GM12878 (cell line): ENCODE data around the gene CSRNP2. TPM values are rescaled to one million over a fixed set of nuclear protein-coding genes. Genes with fewer than 3 reads are reported as not detected.

Experiments used
- ATAC-seq: fragments of 200-7000 bp; cut with Tn5 transposase; 3 replicates; pipeline ENCODE4 v1.9.1; 2020; ENCODE audit warnings: mild to moderate bottlenecking, moderate library complexity
- BruUV-seq: library from RNA; stranded (reverse); fragments of 400-500 nt; replicated peaks from 2 replicates; lab custom pipeline; 2021; lab: Mats Ljungman, UMichigan
- CTCF ChIA-PET: fragments of 300-600 bp; sonication (Branson Sonifier 250); formaldehyde crosslinking; extraction: SDS; loops from one replicate; lab custom pipeline; 2021; ENCODE audit warnings: inconsistent platforms; lab: Yijun Ruan, JAX
- POLR2A ChIA-PET: fragments of 350-600 bp; formaldehyde crosslinking; extraction: SDS; loops from one replicate; lab custom pipeline; 2021; ENCODE audit warnings: inconsistent platforms; lab: Charles Lee
- RAD21 ChIA-PET: fragments of 300-600 bp; sonication (Branson Sonifier 250); formaldehyde crosslinking; loops from one replicate; lab custom pipeline; 2023; ENCODE audit warnings: antibody characterized with exemption; ENCODE audit not compliant: unreplicated experiment; lab: Charles Lee
- SMC1A ChIA-PET: fragments of 300-600 bp; sonication (Branson Sonifier 250); formaldehyde crosslinking; loops from one replicate; lab custom pipeline; 2023; ENCODE audit not compliant: unreplicated experiment, uncharacterized antibody; lab: Charles Lee
- DNase-seq: peaks from one replicate; pipeline ENCODE4 v3.0.0-alpha.2; 2011; ENCODE audit warnings: low read depth, low spot score
- FAIRE-seq: peaks from 3 replicates; lab custom pipeline; 2011; peaks lifted over from hg19 to GRCh38; lab: Jason Lieb, UNC
- H2AFZ ChIP-seq: 2 replicates; pipeline ENCODE4 v1.6.0; 2011; ENCODE audit warnings: low read depth, low read length, control low read depth; ENCODE audit not compliant: control insufficient read depth
- H3K27ac ChIP-seq: 2 replicates; pipeline ENCODE4 v1.5.1; 2011; ENCODE audit warnings: control low read depth; ENCODE audit not compliant: control insufficient read depth, insufficient read depth
- H3K27me3 ChIP-seq, 2 experiments: replicated peaks in 1 of 2; 2 replicates each; pipeline versions ENCODE4 v1.6.0 to v1.6.1; 2011; ENCODE audit warnings: low read length in 1 of 2; ENCODE audit not compliant: control insufficient read depth in 2 of 2, insufficient read depth in 2 of 2
- H3K36me3 ChIP-seq, 2 experiments: 2 replicates each; pipeline ENCODE4 v1.5.1; 2011; ENCODE audit warnings: low read length in 1 of 2; ENCODE audit not compliant: control insufficient read depth in 2 of 2, insufficient read depth in 2 of 2
- H3K4me1 ChIP-seq: 2 replicates; pipeline ENCODE4 v1.6.1; 2011; ENCODE audit warnings: mild to moderate bottlenecking, low read length, moderate library complexity, mixed read lengths; ENCODE audit not compliant: control insufficient read depth, insufficient read depth
- H3K4me2 ChIP-seq: 2 replicates; pipeline ENCODE4 v1.6.0; 2011; ENCODE audit warnings: control low read depth; ENCODE audit not compliant: control insufficient read depth, insufficient read depth
- H3K4me3 ChIP-seq: fragments of 200-600 bp; sonication (generic); 2 replicates; pipeline ENCODE4 v1.5.1; 2016
- H3K79me2 ChIP-seq: 2 replicates; pipeline ENCODE4 v1.6.0; 2011; ENCODE audit warnings: low read length; ENCODE audit not compliant: control insufficient read depth, insufficient read depth
- H3K9ac ChIP-seq: 2 replicates; pipeline ENCODE4 v1.8.0; 2011; ENCODE audit warnings: low read length, control low read depth, mixed read lengths; ENCODE audit not compliant: control insufficient read depth, insufficient read depth
- H3K9me3 ChIP-seq: replicated peaks from 3 replicates; pipeline ENCODE4 v1.5.1; 2011; ENCODE audit warnings: mild to moderate bottlenecking, low read length; ENCODE audit not compliant: control insufficient read depth, insufficient read depth
- H4K20me1 ChIP-seq: 2 replicates; pipeline ENCODE4 v1.6.0; 2011; ENCODE audit not compliant: control insufficient read depth, insufficient read depth
- BMI1 ChIP-seq: fragments of 450-650 bp; IDR thresholded peaks from 2 replicates; pipeline ENCODE4 v1.6.1; 2016; ENCODE audit warnings: mild to moderate bottlenecking, moderate library complexity, borderline replicate concordance
- FOXM1 ChIP-seq: IDR thresholded peaks from 2 replicates; pipeline ENCODE4 v1.6.1; 2012; ENCODE audit warnings: low read depth, mild to moderate bottlenecking, inconsistent platforms, low read length, moderate library complexity
- GABPA ChIP-seq: IDR thresholded peaks from 2 replicates; pipeline ENCODE4 v1.6.1; 2014; ENCODE audit warnings: antibody characterized with exemption, low read depth, mild to moderate bottlenecking, inconsistent platforms
- KLF5 ChIP-seq: fragments of 450-650 bp; IDR thresholded peaks from 2 replicates; pipeline ENCODE4 v1.6.1; 2014; ENCODE audit warnings: mild to moderate bottlenecking; ENCODE audit not compliant: partially characterized antibody
- MXI1 ChIP-seq: fragments of 150-350 bp; IDR thresholded peaks from 2 replicates; pipeline ENCODE4 v1.6.1; 2011; ENCODE audit warnings: low read depth, mild to moderate bottlenecking, inconsistent platforms, low read length, improper control_type of control experiment
- MYC ChIP-seq: IDR thresholded peaks from 2 replicates; pipeline ENCODE4 v1.6.1; 2011; ENCODE audit warnings: mild to moderate bottlenecking, low read length, moderate library complexity, inconsistent platforms; ENCODE audit not compliant: insufficient read depth, insufficient replicate concordance, insufficient read length, severe bottlenecking
- NR2F1 ChIP-seq: fragments of 450-650 bp; conservative IDR thresholded peaks from 2 replicates; pipeline ENCODE4 v1.6.1; 2017; ENCODE audit warnings: mild to moderate bottlenecking
- POLR2A ChIP-seq: IDR thresholded peaks from 2 replicates; pipeline ENCODE4 v1.6.1; 2011; ENCODE audit warnings: low read depth, mild to moderate bottlenecking, low read length
- SMAD5 ChIP-seq: IDR thresholded peaks from 2 replicates; pipeline ENCODE4 v1.6.1; 2016; ENCODE audit warnings: antibody characterized with exemption, low read depth
- SMARCA5 ChIP-seq: fragments of 450-650 bp; IDR thresholded peaks from 2 replicates; pipeline ENCODE4 v1.6.1; 2017; ENCODE audit warnings: mild to moderate bottlenecking
- SMC3 ChIP-seq: IDR thresholded peaks from 2 replicates; pipeline ENCODE4 v1.6.1; 2011; ENCODE audit warnings: low read length, improper control_type of control experiment, borderline replicate concordance
- SP1 ChIP-seq: IDR thresholded peaks from one replicate; pipeline ENCODE4 v1.6.1; 2011; ENCODE audit warnings: low read depth, low read length
- STAT3 ChIP-seq: IDR thresholded peaks from 2 replicates; pipeline ENCODE4 v1.6.1; 2011; ENCODE audit warnings: low read depth, low read length, improper control_type of control experiment
- USF2 ChIP-seq: IDR thresholded peaks from 2 replicates; pipeline ENCODE4 v1.6.1; 2011; ENCODE audit warnings: low read depth, low read length, improper control_type of control experiment, borderline replicate concordance
- ZBTB40 ChIP-seq: fragments of 450-650 bp; IDR thresholded peaks from 2 replicates; pipeline ENCODE4 v1.6.1; 2016; ENCODE audit warnings: mild to moderate bottlenecking, moderate library complexity, borderline replicate concordance
- ZSCAN29 ChIP-seq: fragments of 450-650 bp; IDR thresholded peaks from 2 replicates; pipeline ENCODE4 v1.6.1; 2017; ENCODE audit warnings: mild to moderate bottlenecking, moderate library complexity
- WGBS: methylation state at CpG from one replicate; pipeline ENCODE4 v1.1.6; 2016; ENCODE audit warnings: low lambda C conversion rate; ENCODE audit not compliant: insufficient replicate concordance, insufficient coverage; ENCODE audit errors: missing lambda C conversion rate; 5-methylcytosine and 5-hydroxymethylcytosine counted together
- in situ Hi-C: fragments of 300-500 bp; cut with MboI; formaldehyde crosslinking; loops from 9 replicates; pipeline ENCODE4 v1.14.3; 2018; ENCODE audit warnings: mixed read lengths
- intact Hi-C: fragments of 100-400 bp; cut with micrococcal nuclease; formaldehyde crosslinking; loops from one replicate; pipeline ENCODE4 v1.14.2; 2022; ENCODE audit not compliant: unreplicated experiment
- polyA plus RNA-seq, 11 experiments: library from polyadenylated mRNA; depleted of rRNA in 4 of 11; unstranded in 6 of 11; stranded (reverse) in 5 of 11; fragments of >200 nt; fragmentation: Nextera tagmentation in 4 of 11; fragmentation: Illumina TruSeq in 1 of 11; extraction: Ambion mirVana in 4 of 11; extraction: Trizol in 1 of 11; gene quantifications; 1 replicate in 1 of 11; 2 replicates in 10 of 11; pipeline versions ENCODE4 v1.2.1 to v1.2.3, GENCODE V29; 2011 to 2016; ENCODE audit warnings: inconsistent platforms in 2 of 11, missing spikeins in 2 of 11, low read depth in 1 of 11
- total RNA-seq, 4 experiments: library from RNA; depleted of rRNA in 3 of 4; stranded (reverse); fragments of >200 nt in 3 of 4; fragmentation: Illumina TruSeq in 1 of 4; extraction: Trizol in 1 of 4; gene quantifications; 2 replicates each; pipeline versions ENCODE4 v1.2.1 to v1.2.3, GENCODE V29; 2013 to 2021
- TF ChIP-seq, protein P1 (sequence below): fragments of 450-650 bp; IDR thresholded peaks from 2 replicates; pipeline ENCODE4 v1.6.1; 2018; ENCODE audit warnings: borderline replicate concordance, mild to moderate bottlenecking; ENCODE audit not compliant: partially characterized antibody
- TF ChIP-seq, protein P2 (sequence below): IDR thresholded peaks from 2 replicates; pipeline ENCODE4 v1.6.1; 2011; ENCODE audit warnings: borderline replicate concordance, low read depth, mild to moderate bottlenecking, moderate library complexity, mixed read lengths, low read length; ENCODE audit not compliant: insufficient read depth; ENCODE audit errors: extremely low read length

The CSRNP2 gene
- total and polyA plus RNA-seq, 10 of the 15 experiments (the other 5 are each of a cell fraction or from before 2014, with no cell fraction given), result 1.2 to 12.1 (median 6.3) TPM

DNA sequence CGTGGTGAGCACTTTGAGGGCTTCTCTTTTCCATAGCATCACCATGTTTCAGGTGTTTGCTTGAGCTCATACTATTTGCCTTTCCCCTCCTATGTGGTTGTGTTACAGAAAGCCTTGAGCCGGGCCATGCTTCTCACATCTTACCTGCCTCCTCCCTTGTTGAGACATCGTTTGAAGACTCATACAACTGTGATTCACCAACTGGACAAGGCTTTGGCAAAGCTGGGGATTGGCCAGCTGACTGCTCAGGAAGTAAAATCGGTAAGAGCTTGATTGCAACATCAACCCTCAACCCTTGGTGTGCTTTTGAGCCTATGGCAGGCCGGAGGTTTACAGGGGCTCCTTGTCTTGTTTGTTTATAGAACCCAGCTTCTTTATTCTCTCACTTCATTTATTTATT, 27.2 kb downstream of the CSRNP2 start:
- Histone ChIP-seq H3K36me3 (peaks cover 12 to 31% of the 10 kb centered on the region in 2 experiments), H3K79me2 (no peaks in the 10 kb centered on the region; the same call in 1 of the 2 replicates), H4K20me1 (no peaks in the 10 kb centered on the region), H3K27me3 (no peaks in the 10 kb centered on the region), H3K4me2 (no peak overlapping the region), H2AFZ (no peak overlapping the region), H3K9me3 (no peaks in the 10 kb centered on the region), H3K4me3 (no peak overlapping the region), H3K4me1 (no peaks in the 10 kb centered on the region), H3K27ac (no peak overlapping the region), H3K9ac (no peak overlapping the region)
- FAIRE-seq (no peak), DNase-seq (no peak), ATAC-seq (no peak)
- TF ChIP-seq STAT3 (no peak), GABPA (no peak), USF2 (no peak), ZSCAN29 (no peak), MYC (no peak), SP1 (no peak), BMI1 (no peak), MXI1 (no peak), SMAD5 (no peak), NR2F1 (no peak), POLR2A (no peak), SMC3 (no peak), FOXM1 (no peak), KLF5 (no peak), SMARCA5 (no peak), ZBTB40 (no peak)
- TF ChIP-seq, protein P1, sequence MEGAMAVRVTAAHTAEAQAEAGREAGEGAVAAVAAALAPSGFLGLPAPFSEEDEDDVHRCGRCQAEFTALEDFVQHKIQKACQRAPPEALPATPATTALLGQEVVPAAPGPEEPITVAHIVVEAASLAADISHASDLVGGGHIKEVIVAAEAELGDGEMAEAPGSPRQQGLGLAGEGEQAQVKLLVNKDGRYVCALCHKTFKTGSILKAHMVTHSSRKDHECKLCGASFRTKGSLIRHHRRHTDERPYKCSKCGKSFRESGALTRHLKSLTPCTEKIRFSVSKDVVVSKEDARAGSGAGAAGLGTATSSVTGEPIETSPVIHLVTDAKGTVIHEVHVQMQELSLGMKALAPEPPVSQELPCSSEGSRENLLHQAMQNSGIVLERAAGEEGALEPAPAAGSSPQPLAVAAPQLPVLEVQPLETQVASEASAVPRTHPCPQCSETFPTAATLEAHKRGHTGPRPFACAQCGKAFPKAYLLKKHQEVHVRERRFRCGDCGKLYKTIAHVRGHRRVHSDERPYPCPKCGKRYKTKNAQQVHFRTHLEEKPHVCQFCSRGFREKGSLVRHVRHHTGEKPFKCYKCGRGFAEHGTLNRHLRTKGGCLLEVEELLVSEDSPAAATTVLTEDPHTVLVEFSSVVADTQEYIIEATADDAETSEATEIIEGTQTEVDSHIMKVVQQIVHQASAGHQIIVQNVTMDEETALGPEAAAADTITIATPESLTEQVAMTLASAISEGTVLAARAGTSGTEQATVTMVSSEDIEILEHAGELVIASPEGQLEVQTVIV, result no peak
- TF ChIP-seq, protein P2, sequence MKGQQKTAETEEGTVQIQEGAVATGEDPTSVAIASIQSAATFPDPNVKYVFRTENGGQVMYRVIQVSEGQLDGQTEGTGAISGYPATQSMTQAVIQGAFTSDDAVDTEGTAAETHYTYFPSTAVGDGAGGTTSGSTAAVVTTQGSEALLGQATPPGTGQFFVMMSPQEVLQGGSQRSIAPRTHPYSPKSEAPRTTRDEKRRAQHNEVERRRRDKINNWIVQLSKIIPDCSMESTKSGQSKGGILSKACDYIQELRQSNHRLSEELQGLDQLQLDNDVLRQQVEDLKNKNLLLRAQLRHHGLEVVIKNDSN, result no peak
- intact Hi-C loops (no loop called here), in situ Hi-C loops (no loop called here)
- BruUV-seq, result no TSS peak
- CTCF ChIA-PET, result interaction anchor here (1.2 kb wide), 1 partner anchor 285 kb away, joined by 4 read pairs; no protein-coding TSS in a partner anchor
- RAD21 ChIA-PET, result no interaction called here
- POLR2A ChIA-PET, result no interaction called here
- 99% methylated on average over 5 of the region's 5 CpGs for WGBS
- SMC1A ChIA-PET, result interaction anchor here (0.7 to 0.8 kb wide), 2 partner anchors 28 to 197 kb away, joined by 3 to 4 read pairs; no protein-coding TSS in a partner anchor
